HepG2 (cell line): ENCODE data around the gene PPM1M. TPM values are rescaled to one million over a fixed set of nuclear protein-coding genes. Genes with fewer than 3 reads are reported as not detected.

Source experiments
- BCL3 ChIP-seq: sonication (generic); formaldehyde crosslinking; IDR thresholded peaks from 2 replicates; pipeline ENCODE4 v1.5.1; 2020; ENCODE audit warnings: mild to moderate bottlenecking, missing genetic modification reagents, moderate library complexity
- BCLAF1 ChIP-seq: fragments of 450-650 bp; IDR thresholded peaks from 2 replicates; pipeline ENCODE4 v1.6.1; 2017; ENCODE audit warnings: mild to moderate bottlenecking
- FOXP4 ChIP-seq: sonication (generic); formaldehyde crosslinking; IDR thresholded peaks from 2 replicates; pipeline ENCODE4 v1.4.0; 2020; ENCODE audit warnings: missing genetic modification reagents
- HNF1B ChIP-seq: sonication (generic); formaldehyde crosslinking; IDR thresholded peaks from 2 replicates; pipeline ENCODE4 v1.5.1; 2020; ENCODE audit warnings: mild to moderate bottlenecking, moderate library complexity, missing genetic modification reagents
- IKZF4 ChIP-seq: sonication (generic); formaldehyde crosslinking; IDR thresholded peaks from 2 replicates; pipeline ENCODE4 v1.5.1; 2020; ENCODE audit warnings: borderline replicate concordance, mild to moderate bottlenecking, low read depth, missing genetic modification reagents; ENCODE audit errors: not compliant biosample characterization
- KAT2B ChIP-seq: fragments of 150-350 bp; IDR thresholded peaks from 2 replicates; pipeline ENCODE4 v1.6.1; 2014; ENCODE audit warnings: low read depth, low read length, borderline replicate concordance
- MTF1 ChIP-seq: sonication (generic); formaldehyde crosslinking; IDR thresholded peaks from 2 replicates; pipeline ENCODE4 v1.5.0; 2020; ENCODE audit warnings: missing genetic modification reagents
- NFYB ChIP-seq: sonication (generic); formaldehyde crosslinking; IDR thresholded peaks from 2 replicates; pipeline ENCODE4 v1.4.0; 2020; ENCODE audit warnings: missing genetic modification reagents
- POLR2A ChIP-seq, 2 experiments: IDR thresholded peaks; 2 replicates each; pipeline ENCODE4 v1.6.1; 2011; ENCODE audit warnings: low read depth in 2 of 2, low read length in 2 of 2, mild to moderate bottlenecking in 1 of 2, moderate library complexity in 1 of 2; ENCODE audit not compliant: insufficient read depth in 1 of 2
- SMARCC2 ChIP-seq: fragments of 450-650 bp; IDR thresholded peaks from 2 replicates; pipeline ENCODE4 v1.6.1; 2017; ENCODE audit warnings: antibody characterized with exemption, mild to moderate bottlenecking
- SNAPC2 ChIP-seq: sonication (generic); formaldehyde crosslinking; IDR thresholded peaks from 2 replicates; pipeline ENCODE4 v1.8.1; 2022; ENCODE audit warnings: mild to moderate bottlenecking, missing genetic modification reagents
- TGIF2 ChIP-seq: IDR thresholded peaks from 2 replicates; pipeline ENCODE4 v1.6.1; 2016; ENCODE audit warnings: control low read depth, missing compliant biosample characterization
- WIZ ChIP-seq: sonication (generic); formaldehyde crosslinking; IDR thresholded peaks from 2 replicates; pipeline ENCODE4 v1.5.1; 2020; ENCODE audit warnings: mild to moderate bottlenecking, missing genetic modification reagents
- ZNF317 ChIP-seq: sonication (generic); formaldehyde crosslinking; IDR thresholded peaks from 2 replicates; pipeline ENCODE4 v1.5.0; 2020; ENCODE audit warnings: mild to moderate bottlenecking, missing genetic modification reagents
- ZNF326 ChIP-seq: sonication (generic); formaldehyde crosslinking; IDR thresholded peaks from 2 replicates; pipeline ENCODE4 v1.4.0; 2020; ENCODE audit warnings: missing genetic modification reagents, borderline replicate concordance
- ZNF335 ChIP-seq: sonication (generic); formaldehyde crosslinking; IDR thresholded peaks from 2 replicates; pipeline ENCODE4 v1.4.0; 2020; ENCODE audit warnings: missing genetic modification reagents
- ZNF687 ChIP-seq: sonication (generic); formaldehyde crosslinking; IDR thresholded peaks from 2 replicates; pipeline ENCODE4 v1.5.1; 2020; ENCODE audit warnings: mild to moderate bottlenecking, missing genetic modification reagents, moderate library complexity
- polyA plus RNA-seq, 8 experiments: library from polyadenylated mRNA; depleted of rRNA in 3 of 8; stranded (reverse) in 7 of 8; unstranded in 1 of 8; fragments of >200 nt; fragmentation: Illumina TruSeq in 4 of 8; extraction: Trizol in 4 of 8; gene quantifications; 2 replicates each; pipeline versions ENCODE4 v1.2.1 to v1.2.3, GENCODE V29; 2011 to 2016; ENCODE audit warnings: low read depth in 4 of 8, missing spikeins in 1 of 8, mixed read lengths in 1 of 8; ENCODE audit not compliant: insufficient read depth in 1 of 8
- total RNA-seq, 5 experiments: library from RNA; depleted of rRNA; stranded (reverse); fragments of >200 nt; fragmentation: Illumina TruSeq; extraction: Trizol; gene quantifications; 2 replicates each; pipeline ENCODE4 v1.2.3, GENCODE V29; 2016; ENCODE audit warnings: low read depth in 1 of 5

PPM1M gene
- total and polyA plus RNA-seq, 2 of the 13 experiments (the other 11 are each of a cell fraction or from before 2014, with no cell fraction given), result 2.5 to 5.9 TPM

GRCh38 chr3:52197842-52198625 lies 47.5 kb upstream of the PPM1M start, which contains the start of gene ALAS1 (continued):
- TF ChIP-seq FOXP4 (peak; percentile 48; the same call in 1 of the 2 replicates), BCLAF1 (no peak), KAT2B (no peak), SMARCC2 (no peak), TGIF2 (peak; percentile 61; the same call in 1 of the 2 replicates), BCL3 (CRISPR knock-in tag) (peak; percentile 98), HNF1B (peak; percentile 44), SNAPC2 (CRISPR knock-in tag) (0 out of 2 replicates have a peak, but pooled peaks have one; percentile 65), ZNF687 (CRISPR knock-in tag) (peak; percentile 87), IKZF4 (peak; percentile 21), ZNF326 (CRISPR knock-in tag) (no peak), MTF1 (CRISPR knock-in tag) (no peak), ZNF335 (no peak), WIZ (no peak; the same call in 1 of the 2 replicates), NFYB (CRISPR knock-in tag) (peak; percentile 16; the same call in 1 of the 2 replicates), ZNF317 (CRISPR knock-in tag) (0 out of 2 replicates have a peak, but pooled peaks have one; percentile 44), POLR2A (IDR thresholded peaks at IDR 0.05; ENCODE audit: insufficient read depth in 1 of 2, low read depth in 2 of 2, low read length in 2 of 2) (peak; percentile 87 to 98)
